Measurements from ENCODE around the gene SNX3.

SNX3 gene

GRCh38 chr6:108222504-108222903 lies 38.3 kb downstream of the SNX3 start:
- TF ChIP-seq PATZ1 (CRISPR knock-in tag; IDR thresholded peaks at IDR 0.05; ENCODE audit: borderline replicate concordance) (no peak), ZFP30 (CRISPR knock-in tag; IDR thresholded peaks at IDR 0.05) (no peak), CSRNP3 (CRISPR knock-in tag; IDR thresholded peaks at IDR 0.05) (no peak), CSDC2 (CRISPR knock-in tag; IDR thresholded peaks at IDR 0.05) (no peak)
- no peak for ATAC-seq

- TF ChIP-seq TOX (CRISPR knock-in tag; IDR thresholded peaks at IDR 0.05; ENCODE audit: borderline replicate concordance) = no peak
- no peak for TF ChIP-seq ZNF565 (CRISPR knock-in tag; conservative IDR thresholded peaks at IDR 0.05; ENCODE audit: low read depth)
- no peak for TF ChIP-seq OSR1 (CRISPR knock-in tag; IDR thresholded peaks at IDR 0.05)
- no peak for TF ChIP-seq PATZ1 (CRISPR knock-in tag; IDR thresholded peaks at IDR 0.05; ENCODE audit: borderline replicate concordance)
- no peak for TF ChIP-seq CREB5 (CRISPR knock-in tag; IDR thresholded peaks at IDR 0.05; ENCODE audit: low read depth)
- TF ChIP-seq BACH2 (CRISPR knock-in tag; IDR thresholded peaks at IDR 0.05; ENCODE audit: borderline replicate concordance) = no peak
- no peak for ATAC-seq
These were observed 38.8 kb downstream of the SNX3 start for GRCh38 chr6:108222064-108222463.

- TF ChIP-seq ZNF70 (CRISPR knock-in tag; IDR thresholded peaks at IDR 0.05) (no peak), POU6F1 (CRISPR knock-in tag; IDR thresholded peaks at IDR 0.05; ENCODE audit: borderline replicate concordance, low read depth) (no peak), ISL1 (CRISPR knock-in tag; IDR thresholded peaks at IDR 0.05) (no peak), ZFP3 (CRISPR knock-in tag; IDR thresholded peaks at IDR 0.05) (no peak), TCF4 (CRISPR knock-in tag; IDR thresholded peaks at IDR 0.05; ENCODE audit: borderline replicate concordance) (no peak), TOX (CRISPR knock-in tag; IDR thresholded peaks at IDR 0.05; ENCODE audit: borderline replicate concordance) (no peak), CREB5 (CRISPR knock-in tag; IDR thresholded peaks at IDR 0.05; ENCODE audit: low read depth) (no peak), BACH2 (CRISPR knock-in tag; IDR thresholded peaks at IDR 0.05; ENCODE audit: borderline replicate concordance) (no peak), CSRNP3 (CRISPR knock-in tag; IDR thresholded peaks at IDR 0.05) (no peak), ZNF565 (CRISPR knock-in tag; conservative IDR thresholded peaks at IDR 0.05; ENCODE audit: low read depth) (no peak), RARB (CRISPR knock-in tag; IDR thresholded peaks at IDR 0.05) (no peak), TSHZ2 (CRISPR knock-in tag; IDR thresholded peaks at IDR 0.05) (no peak), ESRRG (CRISPR knock-in tag; IDR thresholded peaks at IDR 0.05) (no peak), ZNF8 (CRISPR knock-in tag; IDR thresholded peaks at IDR 0.05) (no peak), GLIS3 (CRISPR knock-in tag; IDR thresholded peaks at IDR 0.05) (no peak), ZC3H10 (CRISPR knock-in tag; IDR thresholded peaks at IDR 0.05) (no peak), PATZ1 (CRISPR knock-in tag; IDR thresholded peaks at IDR 0.05; ENCODE audit: borderline replicate concordance) (no peak), SNAI2 (CRISPR knock-in tag; IDR thresholded peaks at IDR 0.05) (no peak), ZFP30 (CRISPR knock-in tag; IDR thresholded peaks at IDR 0.05) (no peak), CSDC2 (CRISPR knock-in tag; IDR thresholded peaks at IDR 0.05) (no peak)
- no peak for ATAC-seq
These were observed 49.2 kb downstream of the SNX3 start for GRCh38 chr6:108211671-108212070.

Data from SK-N-SH treated with all-trans-retinoic acid at 6 μM for 48 hours (cell line).